ENCODE results near the gene SH3GLB2.

GRCh38 chr9:129052592-129052991, 24.5 kb upstream of the SH3GLB2 start:
- TF ChIP-seq EZH2phosphoT487 (IDR thresholded peaks at IDR 0.05; ENCODE audit: low read length), result no peak
- TF ChIP-seq CTCF (IDR thresholded peaks at IDR 0.05; ENCODE audit: low read length), result no peak
- TF ChIP-seq EZH2 (optimal IDR thresholded peaks at IDR 0.05; ENCODE audit: low read depth, low read length), result no peak

Measured in MM.1S (cell line).